OCI-LY3 (cell line): ENCODE data around the gene ARHGAP23.

Experiments used
- H2AFZ ChIP-seq: fragments of 200-600, 300-600 bp; shearing (Covaris generic); 2 replicates; pipeline ENCODE4 v1.6.0; 2014; ENCODE audit warnings: antibody characterized with exemption, low read depth, low read length
- H3K27ac ChIP-seq: fragments of 200-600, 300-600 bp; sonication (generic); 2 replicates; pipeline ENCODE4 v1.5.1; 2014; ENCODE audit warnings: mild to moderate bottlenecking, low read length, moderate library complexity, mixed read lengths
- H3K27me3 ChIP-seq: fragments of 200-600, 300-600 bp; sonication (generic); 2 replicates; pipeline ENCODE4 v1.6.1; 2014; ENCODE audit warnings: low read depth, low read length, mixed read lengths
- H3K36me3 ChIP-seq: fragments of 200-600, 300-600 bp; sonication (generic); replicated peaks from 2 replicates; pipeline ENCODE3; 2014; ENCODE audit warnings: low read depth, low read length, mixed read lengths
- H3K4me1 ChIP-seq: fragments of 300-600, 200-600 bp; sonication (generic); 2 replicates; pipeline ENCODE4 v1.6.1; 2014; ENCODE audit warnings: low read length, mixed read lengths
- H3K4me2 ChIP-seq: fragments of 200-600, 300-600 bp; sonication (generic); 2 replicates; pipeline ENCODE4 v1.6.1; 2014; ENCODE audit warnings: low read length, mixed read lengths
- H3K4me3 ChIP-seq: fragments of 300-600, 200-600 bp; sonication (generic); 2 replicates; pipeline ENCODE4 v1.5.1; 2014; ENCODE audit warnings: antibody characterized with exemption, mild to moderate bottlenecking, low read length, moderate library complexity
- H3K79me2 ChIP-seq: fragments of 300-600, 200-600 bp; shearing (Covaris generic); 2 replicates; pipeline ENCODE4 v1.6.1; 2014; ENCODE audit warnings: mild to moderate bottlenecking, low read length, mixed read lengths
- H3K9ac ChIP-seq: fragments of 300-600, 200-600 bp; shearing (Covaris generic); 2 replicates; pipeline ENCODE4 v1.6.0; 2014; ENCODE audit warnings: mild to moderate bottlenecking, low read length, moderate library complexity
- H3K9me3 ChIP-seq: fragments of 200-600, 300-600 bp; shearing (Covaris generic); 2 replicates; pipeline ENCODE4 v1.6.1; 2014; ENCODE audit warnings: low read length, mixed read lengths; ENCODE audit not compliant: insufficient read depth
- H4K20me1 ChIP-seq: fragments of 200-600, 300-600 bp; sonication (generic); 2 replicates; pipeline ENCODE4 v1.6.1; 2016; ENCODE audit warnings: low read length, mixed read lengths; ENCODE audit not compliant: insufficient read depth
- EZH2phosphoT487 ChIP-seq: fragments of 200-600 bp; shearing (Covaris generic); IDR thresholded peaks from 2 replicates; pipeline ENCODE4 v1.6.1; 2018; ENCODE audit warnings: antibody characterized with exemption, mixed run types, low read depth
- TF ChIP-seq, protein P1 (sequence below): fragments of 200-600, 300-600 bp; sonication (generic); IDR thresholded peaks from 2 replicates; pipeline ENCODE4 v1.5.1; 2014; ENCODE audit warnings: antibody characterized with exemption, low read length, low read depth

ARHGAP23 gene

DNA sequence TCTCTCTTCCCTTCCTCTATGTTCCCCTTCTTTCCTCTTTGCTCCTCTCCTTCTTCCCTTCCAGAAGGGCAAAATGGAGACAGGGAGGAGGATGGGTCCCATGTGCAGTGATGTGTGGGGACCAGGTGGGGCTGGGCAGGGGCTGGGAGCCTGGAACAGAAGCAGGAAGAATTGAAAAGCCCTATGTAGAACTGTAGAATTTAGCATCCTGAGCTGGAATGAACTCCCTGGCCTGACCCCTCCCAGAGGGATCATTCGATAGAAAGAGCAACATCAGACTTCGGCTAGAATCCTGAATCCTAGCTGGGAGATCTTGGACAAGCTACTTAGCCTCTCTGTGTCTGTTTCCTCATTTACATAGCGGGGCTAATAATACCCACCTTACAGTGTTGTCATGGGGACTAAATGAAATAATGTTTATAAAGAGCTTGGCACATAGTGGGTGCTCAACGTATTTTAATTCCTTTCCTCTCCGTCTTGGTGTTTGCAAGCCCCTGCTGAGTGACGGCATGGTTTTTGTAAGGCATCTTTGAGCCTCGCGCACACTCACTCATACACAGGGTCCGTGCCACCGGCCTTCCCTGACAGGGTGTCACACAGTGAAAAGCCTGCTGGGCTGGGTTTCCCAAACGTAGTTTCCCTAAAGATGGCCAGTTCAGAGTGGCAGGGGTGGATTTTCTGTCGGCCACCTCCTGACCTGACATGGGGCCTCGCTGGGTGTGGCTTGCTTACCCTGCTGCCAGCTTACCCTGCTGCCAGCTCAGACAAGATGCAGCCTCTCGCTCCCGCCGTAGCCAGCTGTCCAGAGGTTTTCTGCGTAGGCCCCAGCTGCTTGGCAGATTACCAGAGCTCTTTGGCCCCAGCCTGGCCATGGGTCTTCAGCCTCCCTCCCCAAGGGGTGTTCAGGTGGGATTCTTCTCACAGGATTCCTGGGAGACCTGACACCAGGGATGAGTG lies 6.1 kb upstream of the ARHGAP23 start:
- Histone ChIP-seq H4K20me1 (no peaks in the 10 kb centered on the region), H3K27ac (no peak overlapping the region), H3K4me3 (no peak overlapping the region), H3K27me3 (peaks cover 31% of the 10 kb centered on the region), H3K4me2 (peak overlapping the region; percentile 3; the same call in 1 of the 2 replicates), H3K36me3 (no peaks in the 10 kb centered on the region), H3K4me1 (peaks cover 17% of the 10 kb centered on the region), H3K9ac (no peak overlapping the region), H2AFZ (no peak overlapping the region), H3K79me2 (no peaks in the 10 kb centered on the region), H3K9me3 (no peaks in the 10 kb centered on the region)
- TF ChIP-seq, protein P1, sequence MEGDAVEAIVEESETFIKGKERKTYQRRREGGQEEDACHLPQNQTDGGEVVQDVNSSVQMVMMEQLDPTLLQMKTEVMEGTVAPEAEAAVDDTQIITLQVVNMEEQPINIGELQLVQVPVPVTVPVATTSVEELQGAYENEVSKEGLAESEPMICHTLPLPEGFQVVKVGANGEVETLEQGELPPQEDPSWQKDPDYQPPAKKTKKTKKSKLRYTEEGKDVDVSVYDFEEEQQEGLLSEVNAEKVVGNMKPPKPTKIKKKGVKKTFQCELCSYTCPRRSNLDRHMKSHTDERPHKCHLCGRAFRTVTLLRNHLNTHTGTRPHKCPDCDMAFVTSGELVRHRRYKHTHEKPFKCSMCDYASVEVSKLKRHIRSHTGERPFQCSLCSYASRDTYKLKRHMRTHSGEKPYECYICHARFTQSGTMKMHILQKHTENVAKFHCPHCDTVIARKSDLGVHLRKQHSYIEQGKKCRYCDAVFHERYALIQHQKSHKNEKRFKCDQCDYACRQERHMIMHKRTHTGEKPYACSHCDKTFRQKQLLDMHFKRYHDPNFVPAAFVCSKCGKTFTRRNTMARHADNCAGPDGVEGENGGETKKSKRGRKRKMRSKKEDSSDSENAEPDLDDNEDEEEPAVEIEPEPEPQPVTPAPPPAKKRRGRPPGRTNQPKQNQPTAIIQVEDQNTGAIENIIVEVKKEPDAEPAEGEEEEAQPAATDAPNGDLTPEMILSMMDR, result no peak
- TF ChIP-seq EZH2phosphoT487, result no peak

DNA sequence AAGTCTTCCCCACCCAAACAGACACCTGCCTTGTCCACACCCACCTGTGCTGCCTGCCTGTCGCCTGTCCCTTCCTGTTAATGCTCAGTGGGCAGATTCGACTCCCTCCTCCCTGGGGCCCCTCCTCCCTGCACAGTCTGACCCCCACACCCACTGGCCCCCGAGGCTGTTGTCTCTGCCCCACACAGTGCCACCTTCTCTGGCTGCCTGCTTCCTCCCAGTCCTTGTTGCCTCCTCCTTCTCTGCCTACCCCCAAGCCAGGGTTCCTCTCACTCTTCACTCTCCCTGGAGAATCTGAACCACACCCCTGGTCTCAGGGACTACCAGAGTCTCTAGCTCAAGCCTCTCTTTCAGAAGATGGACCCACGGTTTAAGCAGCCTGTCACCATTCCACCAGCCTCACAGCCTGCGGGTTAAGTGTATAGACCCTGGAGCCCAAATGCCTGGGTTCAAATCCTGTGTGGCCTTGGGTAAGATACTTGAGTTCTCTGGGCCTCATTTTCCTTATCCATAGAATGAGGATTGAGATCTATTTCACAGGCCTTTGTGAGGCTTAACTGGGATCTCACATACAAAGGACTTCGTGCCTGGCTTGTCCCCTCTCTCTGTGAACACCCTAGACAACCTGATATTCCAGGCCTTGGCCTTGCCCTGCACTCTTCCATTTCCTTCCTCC lies 3.8 kb upstream of the ARHGAP23 start:
- Histone ChIP-seq H3K4me3 (no peak overlapping the region), H3K4me1 (peaks cover 23% of the 10 kb centered on the region), H3K27ac (no peak overlapping the region), H3K36me3 (no peaks in the 10 kb centered on the region), H2AFZ (no peak overlapping the region), H3K27me3 (peaks cover 41% of the 10 kb centered on the region), H3K4me2 (no peak overlapping the region), H3K9ac (no peak overlapping the region), H3K9me3 (no peaks in the 10 kb centered on the region), H4K20me1 (no peaks in the 10 kb centered on the region), H3K79me2 (no peaks in the 10 kb centered on the region)
- no peak for TF ChIP-seq EZH2phosphoT487
- TF ChIP-seq, protein P1, result no peak

DNA sequence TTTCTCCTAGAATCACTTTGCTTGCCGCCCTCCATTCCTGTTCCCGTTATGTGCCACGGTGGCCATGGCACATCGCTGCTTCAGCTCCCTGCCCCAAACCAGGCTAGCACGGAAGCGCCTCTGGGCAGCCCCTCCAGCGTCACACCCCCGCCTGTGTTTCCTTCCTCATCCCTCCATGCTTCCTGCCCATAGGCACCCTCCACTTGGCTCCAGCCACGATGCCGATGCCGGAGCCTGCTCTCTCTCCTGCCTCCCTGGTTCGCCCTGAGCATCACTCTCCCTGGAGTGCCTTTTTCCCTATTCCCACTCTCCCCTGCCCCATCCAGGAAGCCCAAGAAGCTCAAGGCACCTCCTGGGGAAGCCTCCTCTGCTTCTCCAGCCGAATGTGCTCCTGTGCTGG lies 3.2 kb upstream of the ARHGAP23 start:
- H3K4me1 ChIP-seq, result peaks cover 24% of the 10 kb centered on the region
- no peak overlapping the region for H3K9ac ChIP-seq
- no peak overlapping the region for H2AFZ ChIP-seq
- no peak for TF ChIP-seq EZH2phosphoT487
- TF ChIP-seq, protein P1, result no peak
- H3K4me3 ChIP-seq, result no peak overlapping the region
- H3K27ac ChIP-seq, result no peak overlapping the region
- no peaks in the 10 kb centered on the region for H4K20me1 ChIP-seq
- no peak overlapping the region for H3K4me2 ChIP-seq
- no peaks in the 10 kb centered on the region for H3K79me2 ChIP-seq
- H3K36me3 ChIP-seq, result no peaks in the 10 kb centered on the region
- peaks cover 38% of the 10 kb centered on the region for H3K27me3 ChIP-seq
- H3K9me3 ChIP-seq, result no peaks in the 10 kb centered on the region

DNA sequence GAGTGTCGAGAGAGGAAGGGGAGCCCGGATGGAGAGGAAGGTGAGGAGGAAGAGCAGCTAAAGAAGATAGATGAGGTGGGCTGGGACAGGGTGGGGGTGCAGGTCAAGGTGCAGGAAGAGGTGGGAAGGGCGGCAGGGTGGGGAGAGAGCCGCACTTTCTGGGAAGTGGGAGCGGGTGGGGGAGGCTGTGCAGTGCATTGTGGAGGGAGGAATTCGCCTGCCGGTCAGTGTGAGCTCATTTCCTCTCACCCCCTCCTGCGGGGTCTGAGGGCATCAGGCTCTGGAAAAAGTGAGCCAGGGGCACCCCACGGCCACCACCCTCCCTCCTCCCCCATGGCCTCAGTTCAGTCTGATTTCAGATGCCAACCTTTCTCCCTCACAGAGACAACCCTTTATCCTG lies 2.5 kb upstream of the ARHGAP23 start:
- no peak overlapping the region for H3K9ac ChIP-seq
- no peak overlapping the region for H3K4me3 ChIP-seq
- peaks cover 34% of the 10 kb centered on the region for H3K27me3 ChIP-seq
- no peaks in the 10 kb centered on the region for H3K9me3 ChIP-seq
- no peaks in the 10 kb centered on the region for H4K20me1 ChIP-seq
- no peaks in the 10 kb centered on the region for H3K36me3 ChIP-seq
- H3K4me1 ChIP-seq, result peaks cover 24% of the 10 kb centered on the region
- H3K79me2 ChIP-seq, result no peaks in the 10 kb centered on the region
- TF ChIP-seq, protein P1, result no peak
- no peak for TF ChIP-seq EZH2phosphoT487
- H2AFZ ChIP-seq, result no peak overlapping the region
- no peak overlapping the region for H3K27ac ChIP-seq
- H3K4me2 ChIP-seq, result no peak overlapping the region
